ENCODE data around the gene NTSR1.

Gene NTSR1

GRCh38 chr20:62676976-62677375 lies 31.7 kb upstream of the NTSR1 start:
- no peaks in the 10 kb centered on the region for H4K20me1 ChIP-seq (ENCODE audit: insufficient read depth)
- H3K9ac ChIP-seq, result no peak overlapping the region
- no peaks in the 10 kb centered on the region for H3K4me1 ChIP-seq (ENCODE audit: low read depth, poor library complexity, severe bottlenecking)
- H3K36me3 ChIP-seq (ENCODE audit: insufficient read depth), result no peaks in the 10 kb centered on the region
- H3K27ac ChIP-seq, result no peak overlapping the region
- H3K79me2 ChIP-seq (ENCODE audit: insufficient read depth, low read depth), result no peaks in the 10 kb centered on the region
- no peak for TF ChIP-seq CTCF (conservative IDR thresholded peaks at IDR 0.05; ENCODE audit: low read depth, low read length)
- no peak overlapping the region for H3K4me3 ChIP-seq (IDR thresholded peaks at IDR 0.05; ENCODE audit: insufficient read depth, low read depth, low read length)
- peaks cover 4% of the 10 kb centered on the region; the same call in 1 of the 2 replicates for H3K27me3 ChIP-seq (ENCODE audit: insufficient read depth, low read depth)
- H2AFZ ChIP-seq (ENCODE audit: low read depth), result no peak overlapping the region
- no peak overlapping the region for H3K4me2 ChIP-seq

GRCh38 chr20:62677678-62678077 lies 31.0 kb upstream of the NTSR1 start:
- Histone ChIP-seq H3K27ac (no peak overlapping the region), H3K4me2 (no peak overlapping the region), H3K4me3 (IDR thresholded peaks at IDR 0.05; ENCODE audit: insufficient read depth, low read depth, low read length) (no peak overlapping the region), H3K9ac (no peak overlapping the region), H3K4me1 (ENCODE audit: low read depth, poor library complexity, severe bottlenecking) (no peaks in the 10 kb centered on the region), H3K36me3 (ENCODE audit: insufficient read depth) (no peaks in the 10 kb centered on the region), H3K27me3 (ENCODE audit: insufficient read depth, low read depth) (peaks cover 4% of the 10 kb centered on the region; the same call in 1 of the 2 replicates), H3K79me2 (ENCODE audit: insufficient read depth, low read depth) (no peaks in the 10 kb centered on the region), H2AFZ (ENCODE audit: low read depth) (no peak overlapping the region), H4K20me1 (ENCODE audit: insufficient read depth) (no peaks in the 10 kb centered on the region)
- TF ChIP-seq CTCF (conservative IDR thresholded peaks at IDR 0.05; ENCODE audit: low read depth, low read length), result no peak

- Histone ChIP-seq H3K9ac (no peak overlapping the region), H3K4me3 (IDR thresholded peaks at IDR 0.05; ENCODE audit: insufficient read depth, low read depth, low read length) (no peak overlapping the region), H2AFZ (ENCODE audit: low read depth) (no peak overlapping the region), H4K20me1 (ENCODE audit: insufficient read depth) (no peaks in the 10 kb centered on the region), H3K27me3 (ENCODE audit: insufficient read depth, low read depth) (peaks cover 4% of the 10 kb centered on the region; the same call in 1 of the 2 replicates), H3K4me1 (ENCODE audit: low read depth, poor library complexity, severe bottlenecking) (no peaks in the 10 kb centered on the region), H3K79me2 (ENCODE audit: insufficient read depth, low read depth) (no peaks in the 10 kb centered on the region), H3K36me3 (ENCODE audit: insufficient read depth) (no peaks in the 10 kb centered on the region), H3K27ac (no peak overlapping the region), H3K4me2 (no peak overlapping the region)
- no peak for TF ChIP-seq CTCF (conservative IDR thresholded peaks at IDR 0.05; ENCODE audit: low read depth, low read length)
Measured at GRCh38 chr20:62678553-62678952, 30.1 kb upstream of the NTSR1 start.

- no peak for TF ChIP-seq CTCF (conservative IDR thresholded peaks at IDR 0.05; ENCODE audit: low read depth, low read length)
- H3K79me2 ChIP-seq (ENCODE audit: insufficient read depth, low read depth), result no peaks in the 10 kb centered on the region
- H3K36me3 ChIP-seq (ENCODE audit: insufficient read depth), result no peaks in the 10 kb centered on the region
- no peak overlapping the region for H3K4me3 ChIP-seq (IDR thresholded peaks at IDR 0.05; ENCODE audit: insufficient read depth, low read depth, low read length)
- peaks cover 4% of the 10 kb centered on the region; the same call in 1 of the 2 replicates for H3K27me3 ChIP-seq (ENCODE audit: insufficient read depth, low read depth)
- no peaks in the 10 kb centered on the region for H3K4me1 ChIP-seq (ENCODE audit: low read depth, poor library complexity, severe bottlenecking)
- H3K4me2 ChIP-seq, result no peak overlapping the region
- no peak overlapping the region for H2AFZ ChIP-seq (ENCODE audit: low read depth)
- no peak overlapping the region for H3K27ac ChIP-seq
- no peaks in the 10 kb centered on the region for H4K20me1 ChIP-seq (ENCODE audit: insufficient read depth)
- H3K9ac ChIP-seq, result no peak overlapping the region
Measured at GRCh38 chr20:62679978-62680589, 28.6 kb upstream of the NTSR1 start.
